Spleen (tissue), 11 donors: ENCODE results near the gene PROM1. TPM values are rescaled to one million over a fixed set of nuclear protein-coding genes. Genes with fewer than 3 reads are reported as not detected.

ENCODE experiments used
- DNase-seq: peaks from one replicate; pipeline ENCODE4 v3.0.0-alpha.2; 2020
- H3K27ac ChIP-seq, 8 donors: fragments of 200-600 bp; sonication (generic) in 7 of 8; 1 replicate in 4 of 8; 2 replicates in 4 of 8; pipeline versions ENCODE4 v1.5.0 to v1.8.0; 2016 to 2021; ENCODE audit warnings: inconsistent platforms in 4 of 8, mild to moderate bottlenecking in 4 of 8, moderate library complexity in 1 of 8
- H3K27me3 ChIP-seq, 7 donors: fragments of 200-600 bp; sonication (generic) in 6 of 7; replicated peaks in 1 of 7; 1 replicate in 4 of 7; 2 replicates in 3 of 7; pipeline versions ENCODE4 v1.5.0 to v1.8.0; 2016 to 2021; ENCODE audit warnings: inconsistent platforms in 3 of 7, mild to moderate bottlenecking in 1 of 7
- H3K36me3 ChIP-seq, 6 donors: fragments of 200-600 bp; sonication (generic) in 5 of 6; 1 replicate in 4 of 6; 2 replicates in 2 of 6; pipeline versions ENCODE4 v1.5.0 to v1.8.0; 2016 to 2021; ENCODE audit warnings: inconsistent platforms in 2 of 6
- H3K4me1 ChIP-seq, 6 donors: fragments of 200-600 bp; sonication (generic) in 5 of 6; 1 replicate in 3 of 6; 2 replicates in 3 of 6; pipeline versions ENCODE4 v1.5.0 to v1.8.0; 2016 to 2021; ENCODE audit warnings: inconsistent platforms in 3 of 6
- H3K4me3 ChIP-seq, 8 donors: fragments of 200-600 bp; sonication (generic) in 7 of 8; 1 replicate in 4 of 8; 2 replicates in 4 of 8; pipeline versions ENCODE4 v1.5.0 to v1.8.0; 2016 to 2021; ENCODE audit warnings: inconsistent platforms in 4 of 8, mild to moderate bottlenecking in 4 of 8, moderate library complexity in 2 of 8
- H3K9me3 ChIP-seq, 8 donors: fragments of 200-600 bp; sonication (generic) in 7 of 8; 1 replicate in 4 of 8; 2 replicates in 4 of 8; pipeline versions ENCODE4 v1.5.0 to v1.8.0; 2016 to 2021; ENCODE audit warnings: inconsistent platforms in 4 of 8
- CTCF ChIP-seq, 11 experiments: fragments of 200-600 bp in 7 of 11; fragments of 450-650 bp in 4 of 11; sonication (generic) in 4 of 11; IDR thresholded peaks in 8 of 11; conservative IDR thresholded peaks in 3 of 11; 1 replicate in 7 of 11; 2 replicates in 4 of 11; pipeline versions ENCODE4 v1.4.0 to v1.8.0; 2016 to 2021; ENCODE audit warnings: antibody characterized with exemption in 11 of 11, inconsistent platforms in 4 of 11, mild to moderate bottlenecking in 1 of 11
- POLR2A ChIP-seq, 3 donors: fragments of 450-650 bp; IDR thresholded peaks; one replicate each; pipeline ENCODE4 v1.5.1; 2017; ENCODE audit warnings: antibody characterized with exemption in 3 of 3, mild to moderate bottlenecking in 1 of 3
- POLR2AphosphoS5 ChIP-seq, 3 donors: sonication (generic); formaldehyde crosslinking; IDR thresholded peaks; one replicate each; pipeline ENCODE4 v1.5.1; 2017; ENCODE audit warnings: antibody characterized with exemption in 3 of 3
- whole genome bisulfite sequencing, 5 donors: extraction: QIAGEN DNeasy Blood & Tissue Kit in 3 of 5; methylation state at CpG; one replicate each; pipeline versions ENCODE4 v1.1.5 to v1.1.7; 2013 to 2018; 5-methylcytosine and 5-hydroxymethylcytosine counted together
- intact Hi-C: fragments of 100-400 bp; cut with DNase I; formaldehyde crosslinking; loops from one replicate; pipeline ENCODE4 v1.15.0; 2023; ENCODE audit warnings: low total_unique reads
- polyA plus RNA-seq, 3 donors: library from polyadenylated mRNA; stranded (reverse); fragments of 200-250 nt; gene quantifications; one replicate each; pipeline ENCODE4 v1.2.1, GENCODE V29; 2013
- total RNA-seq, 7 donors: library from RNA; depleted of rRNA in 3 of 7; stranded (reverse); fragments of >200 nt in 3 of 7; fragmentation: NEBNext Ultra II Directional in 4 of 7; extraction: Animal tissue kit (Norgen Biotek cat#: 25700) in 4 of 7; gene quantifications; one replicate each; pipeline versions ENCODE4 v1.1.0 to v1.2.1, GENCODE V29; 2016 to 2021
- donor health status: healthy with polysubstance abuse.
- donor health status: DM: no; HTN: no; CAD: no; lungs with moderate emphysema.
- donor health status: DM: no; HTN: no; CAD: no.
- donor health status: Bipolar disorder and iron deficiency.
- donor health status: healthy.
- donor health status: DM: no; HTN: no; CAD: no.
- donor health status: DM: yes; HTN: yes; CAD: no.

PROM1 gene
- total and polyA plus RNA-seq, 10 donors: 0.15 to 4.6 (median 0.93) TPM

- no peaks in the 10 kb centered on the region for H3K36me3 ChIP-seq
- intact Hi-C loops: no loop called here
- no peaks in the 10 kb centered on the region for H3K4me1 ChIP-seq
- TF ChIP-seq CTCF (IDR thresholded peaks at IDR 0.05 in 8 of 11, conservative IDR thresholded peaks at IDR 0.05 in 3 of 11) (no peak), POLR2A (IDR thresholded peaks at IDR 0.05) (no peak), POLR2AphosphoS5 (IDR thresholded peaks at IDR 0.05) (no peak)
- WGBS, 5 donors: 62 to 82% (median 74%) methylated on average over 3 of the region's 3 CpGs
- H3K27me3 ChIP-seq: peaks cover 0 to 29% (median 0%) of the 10 kb centered on the region in 7 donors
- DNase-seq: no peak
- no peaks in the 10 kb centered on the region for H3K9me3 ChIP-seq
- H3K27ac ChIP-seq: no peak overlapping the region
- no peak overlapping the region for H3K4me3 ChIP-seq
Observed at GRCh38 chr4:15929540-15929939, 154.3 kb downstream of the PROM1 start.

- DNase-seq: no peak
- WGBS, 5 donors: 69 to 86% (median 77%) methylated on average over 5 of the region's 5 CpGs
Observed at GRCh38 chr4:15928883-15929282, 154.9 kb downstream of the PROM1 start.

DNA sequence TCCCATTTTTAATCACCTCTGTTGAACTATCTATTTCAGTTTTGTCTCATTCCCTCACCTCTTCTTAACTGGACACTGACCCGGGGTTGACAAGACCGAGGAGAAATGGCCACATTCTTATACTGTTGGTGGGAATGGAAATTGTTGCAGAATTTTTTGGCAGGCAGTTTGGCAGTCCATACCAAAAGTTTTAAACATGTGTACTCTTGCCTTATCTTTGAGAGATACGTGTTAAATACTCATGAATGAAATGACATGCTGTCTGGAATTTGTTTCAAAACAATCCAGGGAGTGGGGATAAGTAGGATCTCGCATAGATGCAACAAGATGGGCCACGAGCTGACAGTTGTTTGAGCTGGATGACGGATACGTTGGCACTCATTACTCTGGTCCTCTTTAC is 157.3 kb downstream of the PROM1 start:
- no peaks in the 10 kb centered on the region for H3K9me3 ChIP-seq
- intact Hi-C loops: no loop called here
- no peaks in the 10 kb centered on the region for H3K4me1 ChIP-seq
- TF ChIP-seq POLR2A (IDR thresholded peaks at IDR 0.05): no peak
- TF ChIP-seq CTCF (IDR thresholded peaks at IDR 0.05 in 8 of 11, conservative IDR thresholded peaks at IDR 0.05 in 3 of 11): no peak
- H3K27ac ChIP-seq: no peak overlapping the region
- WGBS, 5 donors: 72 to 92% (median 86%) methylated on average over 7 of the region's 7 CpGs
- H3K4me3 ChIP-seq: no peak overlapping the region
- no peaks in the 10 kb centered on the region for H3K36me3 ChIP-seq
- no peak for DNase-seq
- peaks cover 0 to 25% (median 0%) of the 10 kb centered on the region in 7 donors for H3K27me3 ChIP-seq

More at GRCh38 chr4:15928883-15929282, 154.9 kb downstream of the PROM1 start:
- no peaks in the 10 kb centered on the region for H3K9me3 ChIP-seq
- no peak for TF ChIP-seq POLR2A (IDR thresholded peaks at IDR 0.05)
- TF ChIP-seq CTCF (IDR thresholded peaks at IDR 0.05 in 8 of 11, conservative IDR thresholded peaks at IDR 0.05 in 3 of 11): no peak
- no peak for TF ChIP-seq POLR2AphosphoS5 (IDR thresholded peaks at IDR 0.05)
- H3K27ac ChIP-seq: no peak overlapping the region
- H3K4me1 ChIP-seq: no peaks in the 10 kb centered on the region
- no peak overlapping the region for H3K4me3 ChIP-seq
- H3K27me3 ChIP-seq: peaks cover 0 to 29% (median 0%) of the 10 kb centered on the region in 7 donors
- no peaks in the 10 kb centered on the region for H3K36me3 ChIP-seq
- intact Hi-C loops: no loop called here

GRCh38 chr4:15925830-15926229 is 158.0 kb downstream of the PROM1 start:
- intact Hi-C loops: no loop called here
- Histone ChIP-seq H3K9me3 (no peaks in the 10 kb centered on the region), H3K4me3 (no peak overlapping the region), H3K27me3 (peaks cover 0 to 20% (median 0%) of the 10 kb centered on the region in 7 donors), H3K4me1 (no peaks in the 10 kb centered on the region), H3K36me3 (no peaks in the 10 kb centered on the region), H3K27ac (no peak overlapping the region)
- TF ChIP-seq POLR2A (IDR thresholded peaks at IDR 0.05) (no peak), POLR2AphosphoS5 (IDR thresholded peaks at IDR 0.05) (no peak), CTCF (IDR thresholded peaks at IDR 0.05 in 8 of 11, conservative IDR thresholded peaks at IDR 0.05 in 3 of 11) (no peak)
- no peak for DNase-seq
- 69 to 87% (median 76%) methylated on average over 3 of the region's 3 CpGs for WGBS, 5 donors
